Measurements from ENCODE around the gene OVAAL. TPM values are rescaled to one million over a fixed set of nuclear protein-coding genes. Genes with fewer than 3 reads are reported as not detected.

OVAAL gene
- total RNA-seq, 2 experiments from 2014 or later: not detected

DNA sequence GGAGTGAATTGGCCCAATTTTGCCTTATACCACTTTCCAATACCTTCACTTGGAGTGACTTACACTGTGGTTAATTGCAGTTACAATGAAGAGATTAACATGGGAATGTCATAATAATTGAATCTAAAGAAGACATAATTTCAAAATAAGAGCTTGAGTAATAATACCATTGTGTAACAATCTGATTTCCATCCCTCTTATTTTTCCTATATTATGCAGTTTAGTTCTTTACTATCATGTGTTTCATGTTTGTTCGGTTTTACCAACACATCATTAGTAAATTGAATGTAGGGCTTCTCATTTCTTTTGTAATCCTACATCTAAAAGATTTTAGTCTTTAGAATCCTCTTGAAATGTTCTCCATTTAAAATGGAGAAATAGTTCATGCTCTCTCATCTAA is 53.9 kb downstream of the OVAAL start:
- no peak overlapping the region for H3K4me3 Mint-ChIP-seq
- H3K9me3 Mint-ChIP-seq: peaks cover 3% of the 10 kb centered on the region
- H3K27ac Mint-ChIP-seq: no peak overlapping the region
- H3K4me1 Mint-ChIP-seq: peaks cover 2% of the 10 kb centered on the region
- peaks cover 2% of the 10 kb centered on the region for H3K36me3 Mint-ChIP-seq
- POLR2A ChIA-PET: no interaction called here
- DNase-seq (no peak), ATAC-seq (ENCODE audit: low read depth) (no peak)
- peaks cover 2% of the 10 kb centered on the region for H3K27me3 Mint-ChIP-seq

DNA sequence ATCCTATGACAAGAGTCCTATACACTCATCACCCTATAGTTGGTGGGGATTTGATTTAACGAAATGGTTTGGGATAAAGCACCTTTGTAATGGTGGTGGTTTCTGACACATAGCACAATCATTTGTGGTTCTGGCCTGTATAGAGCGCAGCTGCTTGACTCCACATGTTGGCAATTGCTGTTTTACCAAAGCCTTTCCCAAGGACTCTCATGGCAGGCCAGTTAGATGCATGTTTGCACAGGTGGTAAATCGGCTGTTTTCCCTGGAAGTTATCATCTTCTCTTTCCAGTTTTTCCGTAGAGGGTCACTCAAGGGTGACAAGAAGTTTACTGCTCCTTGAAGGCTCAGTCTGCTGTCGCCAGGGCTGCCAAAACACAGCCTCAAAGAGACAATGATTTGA is 56.0 kb downstream of the OVAAL start:
- no peak for ATAC-seq (ENCODE audit: low read depth)
- DNase-seq: no peak
- H3K4me1 Mint-ChIP-seq: peaks cover 2% of the 10 kb centered on the region
- no peak overlapping the region for H3K4me3 Mint-ChIP-seq
- H3K9me3 Mint-ChIP-seq: peaks cover 3% of the 10 kb centered on the region
- H3K36me3 Mint-ChIP-seq: peaks cover 2% of the 10 kb centered on the region
- POLR2A ChIA-PET: no interaction called here
- no peak overlapping the region for H3K27ac Mint-ChIP-seq
- H3K27me3 Mint-ChIP-seq: peaks cover 2% of the 10 kb centered on the region

DNA sequence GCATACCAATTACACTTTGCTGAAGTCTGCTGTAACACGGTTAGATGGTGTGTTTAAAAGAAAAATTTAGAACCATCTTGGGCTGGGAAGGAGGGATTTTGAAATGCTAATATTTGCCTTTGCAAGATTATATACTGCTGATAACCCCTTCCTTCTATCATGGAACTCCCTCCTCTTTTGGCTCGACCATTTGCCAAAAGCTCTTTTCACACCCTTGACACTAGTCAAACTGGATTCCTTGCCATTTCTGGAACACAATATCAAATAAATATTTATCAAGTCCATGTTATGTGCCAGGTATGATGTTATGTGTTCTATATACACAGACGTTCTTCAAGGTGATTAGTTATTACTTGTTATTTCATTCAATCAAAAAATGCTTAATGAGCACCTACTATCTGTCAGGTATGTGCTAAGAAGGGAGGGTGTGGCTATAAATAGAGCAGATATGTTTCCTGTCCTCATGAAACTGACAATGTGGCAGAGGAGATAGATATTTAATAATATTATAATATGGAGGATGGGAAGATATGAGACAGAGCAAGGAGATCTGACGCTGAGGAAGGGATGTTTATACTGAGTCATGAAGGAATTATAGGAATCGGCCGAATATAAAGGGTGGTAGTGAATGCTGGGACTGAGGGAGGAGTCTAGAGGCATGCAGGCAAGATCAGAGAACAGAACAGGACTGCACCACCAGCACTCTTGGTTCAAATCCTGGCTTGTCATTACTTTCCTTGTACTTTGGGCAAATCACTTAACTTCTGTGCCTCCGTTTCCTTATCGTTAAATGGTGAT is 56.9 kb downstream of the OVAAL start:
- Mint-ChIP-seq H3K4me3 (no peak overlapping the region), H3K36me3 (peaks cover 2% of the 10 kb centered on the region), H3K9me3 (peaks cover under 1% of the 10 kb centered on the region), H3K4me1 (peaks cover 2% of the 10 kb centered on the region), H3K27ac (no peak overlapping the region), H3K27me3 (peaks cover 1% of the 10 kb centered on the region)
- ATAC-seq (ENCODE audit: low read depth) (no peak), DNase-seq (no peak)
- POLR2A ChIA-PET: no interaction called here

Other genes starting within 250 kb of the OVAAL start
- gene ACBD6, start 56.4 kb upstream of the OVAAL start, total RNA-seq: 10 to 100 TPM; 45.7 to 49.3 TPM
- 10 to 100 TPM; 16.5 to 17.5 TPM for gene XPR1, start 73.1 kb downstream of the OVAAL start, total RNA-seq

Data from activated naive CD8-positive, alpha-beta T cell treated with anti-CD3 and anti-CD28 coated beads, Interleukin-2, amount 10 ng/mL, durations not matched to agents 7 days and 5 days (primary cell).